CD14-positive monocyte (primary cell): ENCODE measurements around the gene MMP2. TPM values are rescaled to one million over a fixed set of nuclear protein-coding genes. Genes with fewer than 3 reads are reported as not detected.

Experiments
- DNase-seq, 3 donors: peaks; one replicate each; pipeline ENCODE4 v3.0.0-alpha.2; 2011 to 2022
- H2AFZ ChIP-seq: 2 replicates; pipeline ENCODE4 v1.6.0; 2012; ENCODE audit warnings: mild to moderate bottlenecking, low read depth, low read length, inconsistent platforms; ENCODE audit not compliant: insufficient read depth, poor library complexity, severe bottlenecking
- H3K27ac ChIP-seq, 2 donors: 1 replicate in 1 of 2; 2 replicates in 1 of 2; pipeline ENCODE4 v1.5.1; 2012 to 2013; ENCODE audit warnings: low read length in 2 of 2, control low read depth in 1 of 2, inconsistent platforms in 1 of 2, low read depth in 1 of 2, mild to moderate bottlenecking in 1 of 2
- H3K27me3 ChIP-seq, 2 donors: one replicate each; pipeline versions ENCODE4 v1.6.0 to v1.6.1; 2011 to 2013; ENCODE audit warnings: low read length in 2 of 2; ENCODE audit not compliant: control insufficient read depth in 2 of 2, insufficient read depth in 2 of 2
- H3K36me3 ChIP-seq, 2 donors: replicated peaks in 1 of 2; 1 replicate in 1 of 2; 2 replicates in 1 of 2; pipeline versions ENCODE4 v1.5.1 to v1.6.1; 2012 to 2013; ENCODE audit warnings: low read length in 2 of 2, control low read depth in 1 of 2, inconsistent platforms in 1 of 2, mild to moderate bottlenecking in 1 of 2; ENCODE audit not compliant: insufficient read depth in 2 of 2, control insufficient read depth in 1 of 2
- H3K4me1 ChIP-seq, 2 donors: 1 replicate in 1 of 2; 2 replicates in 1 of 2; pipeline versions ENCODE4 v1.5.1 to v1.6.1; 2012 to 2013; ENCODE audit warnings: low read length in 2 of 2, control low read depth in 1 of 2, inconsistent platforms in 1 of 2, mild to moderate bottlenecking in 1 of 2, moderate library complexity in 1 of 2; ENCODE audit not compliant: insufficient read depth in 2 of 2, control insufficient read depth in 1 of 2
- H3K4me2 ChIP-seq: replicated peaks from 2 replicates; pipeline ENCODE3; 2012; ENCODE audit warnings: low read length, moderate library complexity, mild to moderate bottlenecking; ENCODE audit not compliant: poor library complexity, severe bottlenecking; ENCODE audit errors: extremely low read depth
- H3K4me3 ChIP-seq, 3 experiments: fragments of 200-600 bp in 1 of 3; sonication (generic) in 1 of 3; replicated peaks in 1 of 3; 1 replicate in 2 of 3; 2 replicates in 1 of 3; pipeline ENCODE4 v1.5.1; 2011 to 2013; ENCODE audit warnings: low read length in 3 of 3, mild to moderate bottlenecking in 3 of 3, control low read depth in 2 of 3, low read depth in 2 of 3, inconsistent platforms in 1 of 3, moderate library complexity in 1 of 3
- H3K79me2 ChIP-seq: 2 replicates; pipeline ENCODE4 v1.6.0; 2012; ENCODE audit warnings: mild to moderate bottlenecking, control low read depth, inconsistent platforms, low read length, moderate library complexity; ENCODE audit not compliant: insufficient read depth
- H3K9ac ChIP-seq: 2 replicates; pipeline ENCODE4 v1.6.0; 2017; ENCODE audit warnings: low read length, mild to moderate bottlenecking; ENCODE audit not compliant: insufficient read depth, poor library complexity, severe bottlenecking
- H3K9me3 ChIP-seq, 2 donors: replicated peaks in 1 of 2; 1 replicate in 1 of 2; 2 replicates in 1 of 2; pipeline versions ENCODE4 v1.5.1 to v1.6.1; 2012 to 2013; ENCODE audit warnings: low read length in 2 of 2, control low read depth in 1 of 2; ENCODE audit not compliant: control insufficient read depth in 1 of 2, insufficient read depth in 1 of 2
- H4K20me1 ChIP-seq: 2 replicates; pipeline ENCODE4 v1.6.0; 2012; ENCODE audit warnings: mild to moderate bottlenecking, low read length, control low read depth, moderate library complexity; ENCODE audit not compliant: insufficient read depth
- H3K27ac Mint-ChIP-seq, 7 donors: one replicate each; pipeline ENCODE4 v1.8.0; 2020; ENCODE audit warnings: mild to moderate bottlenecking in 7 of 7, mixed read lengths in 7 of 7, moderate library complexity in 6 of 7, inconsistent platforms in 2 of 7
- H3K27me3 Mint-ChIP-seq, 3 donors: one replicate each; pipeline ENCODE4 v1.8.0; 2021 to 2022; ENCODE audit warnings: low read depth in 3 of 3, mild to moderate bottlenecking in 3 of 3, mixed read lengths in 3 of 3, moderate library complexity in 3 of 3, inconsistent platforms in 1 of 3
- H3K36me3 Mint-ChIP-seq, 2 donors: one replicate each; pipeline ENCODE4 v1.8.0; 2020; ENCODE audit warnings: mixed read lengths in 2 of 2, inconsistent platforms in 1 of 2, mild to moderate bottlenecking in 1 of 2
- H3K4me1 Mint-ChIP-seq: one replicate; pipeline ENCODE4 v1.8.0; 2020; ENCODE audit warnings: mild to moderate bottlenecking, mixed read lengths
- H3K4me3 Mint-ChIP-seq, 2 donors: one replicate each; pipeline ENCODE4 v1.8.0; 2020; ENCODE audit warnings: mild to moderate bottlenecking in 2 of 2, mixed read lengths in 2 of 2, moderate library complexity in 1 of 2
- H3K9me3 Mint-ChIP-seq, 7 donors: one replicate each; pipeline ENCODE4 v1.8.0; 2020 to 2022; ENCODE audit warnings: mixed read lengths in 7 of 7, mild to moderate bottlenecking in 6 of 7, moderate library complexity in 6 of 7, inconsistent platforms in 2 of 7
- WGBS: methylation state at CpG from one replicate; pipeline ENCODE4 v1.1.5; 2013; ENCODE audit warnings: missing lambda C conversion rate; ENCODE audit not compliant: insufficient coverage; 5-methylcytosine and 5-hydroxymethylcytosine counted together
- intact Hi-C, 2 donors: fragments of 100-400 bp; cut with micrococcal nuclease; formaldehyde crosslinking; loops; one replicate each; pipeline versions ENCODE4 v1.15.0 to v1.15.1; 2023
- polyA plus RNA-seq, 3 donors: library from polyadenylated mRNA; depleted of rRNA in 1 of 3; unstranded in 2 of 3; stranded (reverse) in 1 of 3; fragments of 300-500 nt in 2 of 3; fragments of >200 nt in 1 of 3; fragmentation: Illumina TruSeq in 2 of 3; gene quantifications; 1 replicate in 2 of 3; 2 replicates in 1 of 3; pipeline ENCODE4 v1.2.3, GENCODE V29; 2012 to 2021
- TF ChIP-seq, protein P1 (sequence below): fragments of 200-600 bp; IDR thresholded peaks from one replicate; pipeline ENCODE4 v1.8.0; 2022; ENCODE audit warnings: antibody characterized with exemption, mild to moderate bottlenecking

The MMP2 gene
- polyA plus RNA-seq, 3 donors = not detected

DNA sequence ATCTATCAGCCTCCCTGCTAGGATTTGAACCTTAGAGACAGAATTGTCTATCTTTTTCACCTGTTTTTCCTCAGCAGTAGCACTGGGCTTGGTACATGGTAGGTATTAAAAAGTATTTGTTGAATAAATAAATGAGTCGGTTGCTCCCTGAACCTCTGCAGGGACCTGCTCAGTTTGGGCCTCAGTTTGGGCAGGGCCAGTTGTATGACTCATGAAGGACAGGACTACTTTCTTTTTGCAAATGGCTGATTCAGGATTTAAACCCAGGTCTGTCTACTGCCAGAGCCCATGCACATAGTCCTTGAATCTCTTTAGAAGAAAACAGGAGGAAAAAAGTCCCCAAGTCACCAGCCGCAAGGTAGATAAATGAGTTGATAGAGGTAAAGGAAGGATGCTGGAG, 3.1 kb downstream of the MMP2 start:
- H3K27me3 ChIP-seq = peaks cover 27 to 39% of the 10 kb centered on the region in 2 donors
- H3K9me3 ChIP-seq = peaks cover 0 to 7% of the 10 kb centered on the region in 2 donors
- H3K4me1 Mint-ChIP-seq = peaks cover 19% of the 10 kb centered on the region
- H3K27me3 Mint-ChIP-seq = peaks cover 33 to 39% (median 38%) of the 10 kb centered on the region in 3 donors
- TF ChIP-seq, protein P1, sequence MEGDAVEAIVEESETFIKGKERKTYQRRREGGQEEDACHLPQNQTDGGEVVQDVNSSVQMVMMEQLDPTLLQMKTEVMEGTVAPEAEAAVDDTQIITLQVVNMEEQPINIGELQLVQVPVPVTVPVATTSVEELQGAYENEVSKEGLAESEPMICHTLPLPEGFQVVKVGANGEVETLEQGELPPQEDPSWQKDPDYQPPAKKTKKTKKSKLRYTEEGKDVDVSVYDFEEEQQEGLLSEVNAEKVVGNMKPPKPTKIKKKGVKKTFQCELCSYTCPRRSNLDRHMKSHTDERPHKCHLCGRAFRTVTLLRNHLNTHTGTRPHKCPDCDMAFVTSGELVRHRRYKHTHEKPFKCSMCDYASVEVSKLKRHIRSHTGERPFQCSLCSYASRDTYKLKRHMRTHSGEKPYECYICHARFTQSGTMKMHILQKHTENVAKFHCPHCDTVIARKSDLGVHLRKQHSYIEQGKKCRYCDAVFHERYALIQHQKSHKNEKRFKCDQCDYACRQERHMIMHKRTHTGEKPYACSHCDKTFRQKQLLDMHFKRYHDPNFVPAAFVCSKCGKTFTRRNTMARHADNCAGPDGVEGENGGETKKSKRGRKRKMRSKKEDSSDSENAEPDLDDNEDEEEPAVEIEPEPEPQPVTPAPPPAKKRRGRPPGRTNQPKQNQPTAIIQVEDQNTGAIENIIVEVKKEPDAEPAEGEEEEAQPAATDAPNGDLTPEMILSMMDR = no peak
- H3K36me3 ChIP-seq = no peaks in the 10 kb centered on the region
- H3K9ac ChIP-seq = no peak overlapping the region
- no peak overlapping the region for H3K4me3 ChIP-seq
- H3K4me2 ChIP-seq = no peak overlapping the region
- H2AFZ ChIP-seq = no peak overlapping the region
- H3K4me1 ChIP-seq = peaks cover 11 to 23% of the 10 kb centered on the region in 2 donors
- H3K27ac ChIP-seq = no peak overlapping the region
- H3K4me3 Mint-ChIP-seq = no peak overlapping the region
- peaks cover 4 to 8% of the 10 kb centered on the region in 2 donors for H3K36me3 Mint-ChIP-seq
- 100% methylated on average over 1 of the region's 2 CpGs for WGBS
- H3K79me2 ChIP-seq = no peaks in the 10 kb centered on the region
- H4K20me1 ChIP-seq = no peaks in the 10 kb centered on the region
- no peak overlapping the region for H3K27ac Mint-ChIP-seq
- H3K9me3 Mint-ChIP-seq = peaks cover 0 to 10% (median 5%) of the 10 kb centered on the region in 7 donors
- intact Hi-C loops = no loop called here
- no peak for DNase-seq

DNA sequence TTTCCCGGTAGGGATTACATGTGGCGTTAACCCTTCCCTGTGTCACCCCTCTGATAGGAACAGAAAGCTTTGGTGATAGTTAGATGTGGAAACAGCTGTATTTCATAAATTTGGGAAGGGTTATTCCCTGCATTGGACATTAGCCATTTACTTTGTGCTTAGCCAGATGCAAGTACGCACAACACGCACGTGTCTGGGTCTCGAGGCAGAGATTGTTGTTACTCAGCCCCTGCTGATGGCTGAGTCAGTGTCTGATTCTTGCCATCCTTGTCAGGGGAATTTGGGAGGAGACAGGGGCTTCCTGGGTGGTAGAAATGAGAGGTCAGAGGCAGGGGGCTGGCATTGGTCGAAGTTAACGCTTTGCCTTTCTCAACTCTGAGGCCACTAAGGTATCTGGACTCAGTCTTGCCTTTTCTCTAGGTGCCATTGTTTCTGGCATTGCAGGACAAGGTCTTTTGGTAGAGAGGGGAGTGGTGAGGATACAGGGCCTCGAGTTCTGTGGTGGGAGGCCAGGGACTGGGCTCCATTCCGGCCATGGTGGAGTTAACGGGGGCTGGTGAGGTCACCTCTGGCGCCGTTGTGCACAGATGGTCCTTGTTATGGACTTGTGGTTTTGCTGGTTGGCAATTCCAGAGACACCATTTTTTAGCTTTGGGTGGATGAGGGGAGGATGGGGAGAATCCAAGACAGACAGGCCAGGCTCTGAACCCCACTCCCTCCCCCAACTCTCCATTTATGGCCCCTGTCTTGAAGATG, 8.2 kb downstream of the MMP2 start:
- H3K9ac ChIP-seq = no peak overlapping the region
- H3K4me3 ChIP-seq = no peak overlapping the region
- DNase-seq = no peak
- Mint-ChIP-seq H3K36me3 (no peaks in the 10 kb centered on the region), H3K4me3 (no peak overlapping the region), H3K27ac (no peak overlapping the region), H3K4me1 (no peaks in the 10 kb centered on the region), H3K9me3 (peaks cover 0 to 5% (median 0%) of the 10 kb centered on the region in 7 donors), H3K27me3 (peaks cover 1 to 5% (median 4%) of the 10 kb centered on the region in 3 donors)
- no peaks in the 10 kb centered on the region for H3K27me3 ChIP-seq
- 97% methylated on average over 12 of the region's 13 CpGs for WGBS
- H3K79me2 ChIP-seq = no peaks in the 10 kb centered on the region
- intact Hi-C loops = no loop called here
- H4K20me1 ChIP-seq = no peaks in the 10 kb centered on the region
- H3K36me3 ChIP-seq = no peaks in the 10 kb centered on the region
- TF ChIP-seq, protein P1 = no peak
- H3K4me1 ChIP-seq = no peaks in the 10 kb centered on the region
- H2AFZ ChIP-seq = no peak overlapping the region
- H3K4me2 ChIP-seq = no peak overlapping the region
- no peak overlapping the region for H3K27ac ChIP-seq
- no peaks in the 10 kb centered on the region for H3K9me3 ChIP-seq
